K562 treated with DMSO at 1 percent for 4 hours (cell line): ENCODE measurements around the gene SLC4A7. TPM values are rescaled to one million over a fixed set of nuclear protein-coding genes. Genes with fewer than 3 reads are reported as not detected.

ENCODE experiments used
- total RNA-seq: library from RNA; unstranded; fragments of 300-600 nt; gene quantifications from 2 replicates; pipeline ENCODE4 v1.2.3, GENCODE V29; 2022; ENCODE audit not compliant: insufficient read depth

SLC4A7 gene
- total RNA-seq, result 2.1 and 5.1 TPM in 2 replicates

DNA sequence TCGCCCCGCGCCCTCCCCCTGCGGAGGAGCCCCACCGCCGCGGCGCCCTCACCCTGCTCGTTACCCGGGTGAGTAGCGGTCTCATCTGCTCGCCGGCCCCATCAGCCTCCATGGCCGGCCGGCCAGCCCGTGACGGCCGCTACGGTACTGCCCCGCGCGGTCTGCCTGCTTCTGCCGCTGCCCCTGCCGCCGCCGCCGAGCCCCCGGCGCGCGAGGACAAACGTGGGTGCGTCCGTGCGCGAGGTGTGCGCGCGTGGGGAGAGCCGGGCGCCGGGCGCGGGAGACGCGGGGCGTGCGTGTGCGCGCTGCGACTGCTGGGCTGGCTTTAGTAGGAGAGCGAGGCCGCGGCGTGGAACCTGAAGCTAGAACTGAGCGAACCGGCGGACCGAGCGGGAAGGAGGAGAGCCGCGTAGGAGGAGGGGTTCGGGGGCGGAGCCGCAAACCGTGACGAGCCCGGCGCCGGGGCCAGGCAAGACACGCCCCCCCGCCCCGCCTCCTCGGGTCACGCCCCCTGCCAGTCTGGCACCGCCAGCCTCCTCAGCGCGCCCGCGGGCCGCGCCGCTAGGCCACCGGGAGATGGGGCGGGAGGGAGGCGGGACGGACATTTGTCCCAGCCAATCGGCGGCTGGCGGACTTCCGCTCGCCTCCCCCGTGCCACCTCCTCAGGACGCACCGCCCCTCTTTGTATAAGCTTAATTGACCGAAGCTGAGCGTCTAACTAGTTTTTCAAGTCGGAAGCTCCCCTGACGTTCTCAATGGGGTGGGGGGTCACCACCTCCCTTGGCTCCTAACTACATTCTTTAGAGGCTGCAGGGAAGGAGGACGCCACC, at the start of gene SLC4A7:
Gene SLC4A7, minus strand, starts transcription at position 370 of the 830 bp plus-strand sequence. Its CDS starts 258 bp downstream, at position 112.

DNA sequence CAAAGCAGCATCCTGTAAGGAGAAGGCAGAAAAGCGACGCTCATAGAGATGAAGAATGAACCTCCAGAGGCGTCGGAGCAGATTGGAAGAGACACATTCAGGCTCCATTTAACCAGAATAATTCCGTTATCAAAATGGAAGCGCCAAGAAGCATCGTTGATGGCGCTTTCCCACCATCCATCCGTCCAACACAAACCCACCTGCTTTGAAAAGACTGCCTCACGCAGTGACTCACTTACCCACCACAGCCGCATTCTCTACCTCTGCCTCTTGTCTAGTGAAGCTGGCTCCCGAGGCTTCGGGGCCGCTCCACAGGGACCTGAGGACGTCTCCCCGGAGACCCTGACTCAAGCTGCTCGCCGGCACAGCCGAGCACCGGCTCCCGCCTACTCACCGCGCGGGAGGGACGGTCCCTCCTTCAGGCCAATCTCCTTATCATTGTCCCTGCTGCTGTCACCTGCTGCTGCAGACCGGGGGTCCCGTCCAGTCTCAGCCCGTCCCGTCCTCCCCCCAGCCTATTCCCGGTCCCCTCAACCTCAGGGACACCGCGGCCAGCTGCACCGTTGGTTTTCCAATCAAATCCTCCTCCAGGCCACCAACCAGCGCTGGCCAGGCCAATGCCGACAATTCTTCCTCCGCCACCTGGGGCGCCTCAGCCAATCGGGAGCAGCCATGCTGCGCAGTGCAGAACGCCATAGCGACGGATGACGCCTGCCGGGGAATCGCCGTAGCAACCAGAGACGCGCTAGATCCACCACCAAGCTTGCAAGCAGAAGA, 115.2 kb downstream of the SLC4A7 start, which contains the start of gene NEK10:
Gene NEK10, minus strand, starts transcription at position 553 of the 777 bp plus-strand sequence. CDS start 16,501 bp downstream, outside the sequence.

Other genes starting within 250 kb of the SLC4A7 start
- gene NEK10, start 115.0 kb downstream of the SLC4A7 start, total RNA-seq, result not detected in 2 replicates
- not detected in 2 replicates for gene EOMES, start 237.9 kb upstream of the SLC4A7 start, total RNA-seq